Chondrocyte (in vitro differentiated cells): ENCODE results near the gene SLC37A3. TPM values are rescaled to one million over a fixed set of nuclear protein-coding genes. Genes with fewer than 3 reads are reported as not detected.

ENCODE experiments used
- DNase-seq: peaks from one replicate; pipeline ENCODE4 v3.0.0; 2021; ENCODE audit warnings: mixed read lengths, low spot score
- H3K27ac Mint-ChIP-seq: one replicate; pipeline ENCODE4 v1.8.0; 2021; ENCODE audit warnings: mild to moderate bottlenecking, moderate library complexity, mixed read lengths; ENCODE audit not compliant: unreplicated experiment
- H3K27me3 Mint-ChIP-seq: 2 replicates; pipeline ENCODE4 v1.8.0; 2021; ENCODE audit warnings: low read depth, mixed read lengths
- H3K36me3 Mint-ChIP-seq: 2 replicates; pipeline ENCODE4 v1.8.0; 2021; ENCODE audit warnings: low read depth, mixed read lengths
- H3K4me1 Mint-ChIP-seq: 2 replicates; pipeline ENCODE4 v1.8.0; 2021; ENCODE audit warnings: low read depth, mild to moderate bottlenecking, mixed read lengths
- H3K4me3 Mint-ChIP-seq: one replicate; pipeline ENCODE4 v1.8.0; 2021; ENCODE audit warnings: mild to moderate bottlenecking, moderate library complexity, mixed read lengths; ENCODE audit not compliant: unreplicated experiment
- H3K9me3 Mint-ChIP-seq: 2 replicates; pipeline ENCODE4 v1.8.0; 2021; ENCODE audit warnings: low read depth, mixed read lengths
- long read RNA-seq: library from polyadenylated mRNA; stranded (forward); transcript quantifications from one replicate; pipeline ENCODE4 v2.0.0, GENCODE V29; 2021
- total RNA-seq: library from RNA; stranded (reverse); gene quantifications from 3 replicates; pipeline ENCODE4 v1.2.1, GENCODE V29; 2021
- TF ChIP-seq, protein P1 (sequence below): fragments of 200-600 bp; sonication (generic); IDR thresholded peaks from 2 replicates; pipeline ENCODE4 v1.5.0; 2021; ENCODE audit warnings: antibody characterized with exemption, mild to moderate bottlenecking, moderate library complexity

Gene SLC37A3, protein sequence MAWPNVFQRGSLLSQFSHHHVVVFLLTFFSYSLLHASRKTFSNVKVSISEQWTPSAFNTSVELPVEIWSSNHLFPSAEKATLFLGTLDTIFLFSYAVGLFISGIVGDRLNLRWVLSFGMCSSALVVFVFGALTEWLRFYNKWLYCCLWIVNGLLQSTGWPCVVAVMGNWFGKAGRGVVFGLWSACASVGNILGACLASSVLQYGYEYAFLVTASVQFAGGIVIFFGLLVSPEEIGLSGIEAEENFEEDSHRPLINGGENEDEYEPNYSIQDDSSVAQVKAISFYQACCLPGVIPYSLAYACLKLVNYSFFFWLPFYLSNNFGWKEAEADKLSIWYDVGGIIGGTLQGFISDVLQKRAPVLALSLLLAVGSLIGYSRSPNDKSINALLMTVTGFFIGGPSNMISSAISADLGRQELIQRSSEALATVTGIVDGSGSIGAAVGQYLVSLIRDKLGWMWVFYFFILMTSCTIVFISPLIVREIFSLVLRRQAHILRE
- total RNA-seq: 59.3 to 68.1 TPM (median 64.9 TPM) in 3 replicates
- long read RNA-seq, transcript SLC37A3-201 (15 exons, 3,349 nt): major isoform, 108 of 190 reads
- long read RNA-seq, transcript SLC37A3-202 (12 exons, 2,955 nt): minor isoform, 13 of 190 reads
- long read RNA-seq, partial matches to known transcripts: 5 of 190 reads
- long read RNA-seq, other reads (novel, unspliced or antisense): 62 of 190 reads

DNA sequence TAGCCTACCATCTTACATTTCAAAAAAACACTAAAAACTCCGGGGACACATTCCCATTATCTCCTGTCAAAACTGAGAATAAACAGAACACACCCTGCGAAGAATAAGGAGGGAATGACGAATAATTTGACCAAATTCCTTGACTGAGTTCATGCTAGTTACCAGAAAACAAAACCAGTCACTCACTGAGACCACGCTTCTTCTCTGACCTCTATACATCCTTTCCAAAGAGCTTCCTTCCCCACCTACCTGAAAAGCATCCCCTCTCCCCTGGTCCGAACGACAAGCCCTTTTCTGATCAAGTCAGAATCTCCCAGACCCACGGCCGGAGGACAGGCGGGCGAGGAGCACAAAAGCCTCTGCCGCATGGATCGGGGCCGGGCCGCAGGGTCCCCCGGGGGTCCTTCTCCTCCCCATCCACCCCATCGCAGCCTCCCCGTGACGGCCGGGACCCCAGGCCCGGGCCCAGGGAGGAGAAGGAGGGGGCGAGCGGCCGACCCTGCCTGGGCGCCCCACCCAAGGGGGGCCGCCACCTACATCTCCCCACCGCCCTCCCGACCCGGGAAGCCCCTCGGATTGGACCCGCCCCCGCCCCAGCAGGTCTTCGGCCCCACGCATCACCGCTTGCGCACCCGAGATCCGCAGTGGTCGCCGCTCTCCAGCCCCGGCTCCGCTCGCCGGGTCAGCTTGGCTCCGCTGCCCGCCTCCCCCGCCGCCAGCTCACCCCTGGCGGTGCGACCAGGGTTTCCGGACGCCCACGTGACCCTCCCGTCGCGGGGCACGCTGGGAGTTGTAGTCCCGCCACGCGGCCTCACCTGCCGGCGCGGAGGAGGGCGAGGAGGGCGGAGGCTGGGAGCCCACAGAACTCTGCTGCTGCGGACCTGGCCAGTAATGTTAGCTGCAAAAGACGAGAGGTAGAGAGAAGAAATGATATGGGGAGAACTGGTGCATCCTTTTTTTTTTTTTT is at the start of gene SLC37A3:
Gene SLC37A3 (minus strand): TSS at position 747 of the 967 bp plus-strand sequence. CDS start 16,004 bp downstream, outside the sequence.
- peaks cover 23% of the 10 kb centered on the region for H3K4me1 Mint-ChIP-seq
- H3K4me3 Mint-ChIP-seq: peak within 1 kb of the TSS; percentile 89
- peak; percentile 95 for DNase-seq
- peak within 1 kb of the TSS; percentile 86 for H3K27ac Mint-ChIP-seq
- no peaks in the 10 kb centered on the region for H3K36me3 Mint-ChIP-seq
- no peaks in the 10 kb centered on the region for H3K9me3 Mint-ChIP-seq
- TF ChIP-seq, protein P1, sequence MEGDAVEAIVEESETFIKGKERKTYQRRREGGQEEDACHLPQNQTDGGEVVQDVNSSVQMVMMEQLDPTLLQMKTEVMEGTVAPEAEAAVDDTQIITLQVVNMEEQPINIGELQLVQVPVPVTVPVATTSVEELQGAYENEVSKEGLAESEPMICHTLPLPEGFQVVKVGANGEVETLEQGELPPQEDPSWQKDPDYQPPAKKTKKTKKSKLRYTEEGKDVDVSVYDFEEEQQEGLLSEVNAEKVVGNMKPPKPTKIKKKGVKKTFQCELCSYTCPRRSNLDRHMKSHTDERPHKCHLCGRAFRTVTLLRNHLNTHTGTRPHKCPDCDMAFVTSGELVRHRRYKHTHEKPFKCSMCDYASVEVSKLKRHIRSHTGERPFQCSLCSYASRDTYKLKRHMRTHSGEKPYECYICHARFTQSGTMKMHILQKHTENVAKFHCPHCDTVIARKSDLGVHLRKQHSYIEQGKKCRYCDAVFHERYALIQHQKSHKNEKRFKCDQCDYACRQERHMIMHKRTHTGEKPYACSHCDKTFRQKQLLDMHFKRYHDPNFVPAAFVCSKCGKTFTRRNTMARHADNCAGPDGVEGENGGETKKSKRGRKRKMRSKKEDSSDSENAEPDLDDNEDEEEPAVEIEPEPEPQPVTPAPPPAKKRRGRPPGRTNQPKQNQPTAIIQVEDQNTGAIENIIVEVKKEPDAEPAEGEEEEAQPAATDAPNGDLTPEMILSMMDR: peak; percentile 34
- H3K27me3 Mint-ChIP-seq: peaks cover 10% of the 10 kb centered on the region

DNA sequence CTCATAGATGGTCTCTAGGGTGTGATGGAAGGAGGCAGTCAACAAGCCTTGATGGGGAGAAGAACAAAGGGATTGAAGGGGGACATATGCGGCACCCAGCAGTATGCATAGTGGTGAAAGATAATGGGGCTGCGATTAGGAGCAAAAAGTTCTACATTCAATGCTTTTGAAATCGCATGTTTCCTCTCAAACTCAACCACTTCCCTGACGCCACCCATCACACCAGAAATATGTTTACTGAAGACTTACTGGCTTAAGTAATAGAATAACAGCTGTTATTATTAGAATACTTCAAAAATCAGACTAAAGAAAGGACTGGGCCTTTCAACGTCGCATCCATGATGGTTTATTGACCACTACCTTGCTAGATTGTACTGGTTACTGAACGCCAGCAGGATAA is 49.5 kb upstream of the SLC37A3 start:
- DNase-seq: no peak
- Mint-ChIP-seq H3K4me3 (no peak overlapping the region), H3K27me3 (no peaks in the 10 kb centered on the region), H3K9me3 (no peaks in the 10 kb centered on the region), H3K27ac (no peak overlapping the region), H3K36me3 (peaks cover 4% of the 10 kb centered on the region), H3K4me1 (no peaks in the 10 kb centered on the region)
- TF ChIP-seq, protein P1: no peak

DNA sequence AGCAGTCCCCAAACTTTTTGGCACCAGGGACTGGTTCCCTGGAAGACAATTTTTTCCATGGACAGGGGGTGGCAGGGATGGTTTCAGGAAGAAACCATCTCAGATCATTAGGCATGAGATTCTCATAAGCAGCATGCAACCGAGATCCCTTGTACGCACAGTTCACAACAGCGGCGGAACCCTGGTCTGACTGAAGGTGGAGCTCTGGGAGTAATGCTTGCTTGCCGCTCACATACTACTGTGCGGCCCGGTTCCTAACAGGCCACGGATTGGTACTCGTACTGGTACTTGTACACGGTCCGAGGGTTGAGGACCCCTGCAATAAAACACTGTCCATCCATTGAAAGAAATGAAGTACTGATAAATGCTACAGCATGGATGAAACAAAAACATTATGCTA is 48.1 kb upstream of the SLC37A3 start:
- Mint-ChIP-seq H3K27ac (no peak overlapping the region), H3K4me3 (no peak overlapping the region), H3K36me3 (no peaks in the 10 kb centered on the region), H3K9me3 (no peaks in the 10 kb centered on the region), H3K27me3 (no peaks in the 10 kb centered on the region), H3K4me1 (no peaks in the 10 kb centered on the region)
- no peak for DNase-seq
- TF ChIP-seq, protein P1: no peak

DNA sequence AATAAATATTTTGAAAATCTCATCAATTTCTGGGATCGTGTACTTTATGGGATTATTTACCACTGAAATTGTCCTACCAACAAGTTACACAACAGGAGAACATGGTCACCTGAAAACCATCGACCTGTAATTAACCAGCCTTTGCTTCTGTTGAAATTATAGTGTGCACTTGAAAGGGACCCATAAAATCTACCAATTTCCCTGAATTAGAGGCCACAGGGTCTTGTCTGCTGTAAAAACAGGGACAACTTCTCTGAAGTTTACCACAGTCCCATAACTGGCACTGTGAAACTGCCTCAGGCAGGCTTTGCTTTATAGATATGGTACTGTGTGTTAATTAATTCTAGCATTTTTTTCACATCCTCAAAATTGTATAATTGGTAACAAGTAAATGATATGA is 43.2 kb upstream of the SLC37A3 start:
- TF ChIP-seq, protein P1: no peak
- H3K27me3 Mint-ChIP-seq: no peaks in the 10 kb centered on the region
- H3K36me3 Mint-ChIP-seq: no peaks in the 10 kb centered on the region
- no peaks in the 10 kb centered on the region for H3K9me3 Mint-ChIP-seq
- no peak overlapping the region for H3K27ac Mint-ChIP-seq
- no peaks in the 10 kb centered on the region for H3K4me1 Mint-ChIP-seq
- DNase-seq: no peak
- H3K4me3 Mint-ChIP-seq: no peak overlapping the region
